SU-DHL-6 (cell line): ENCODE measurements around the gene NOPCHAP1.

Experiments used
- EZH2phosphoT487 ChIP-seq: fragments of 200-600 bp; sonication (generic), shearing (Covaris generic); conservative IDR thresholded peaks from 2 replicates; pipeline ENCODE4 v1.6.1; 2018; ENCODE audit warnings: mild to moderate bottlenecking, antibody characterized with exemption, low read length, moderate library complexity, mixed read lengths
- TF ChIP-seq, protein P1 (sequence below): fragments of 200-600 bp; sonication (generic); IDR thresholded peaks from one replicate; pipeline ENCODE4 v1.5.1; 2017; ENCODE audit warnings: antibody characterized with exemption, mild to moderate bottlenecking, low read length, moderate library complexity; ENCODE audit not compliant: insufficient read depth, poor library complexity, severe bottlenecking

DNA sequence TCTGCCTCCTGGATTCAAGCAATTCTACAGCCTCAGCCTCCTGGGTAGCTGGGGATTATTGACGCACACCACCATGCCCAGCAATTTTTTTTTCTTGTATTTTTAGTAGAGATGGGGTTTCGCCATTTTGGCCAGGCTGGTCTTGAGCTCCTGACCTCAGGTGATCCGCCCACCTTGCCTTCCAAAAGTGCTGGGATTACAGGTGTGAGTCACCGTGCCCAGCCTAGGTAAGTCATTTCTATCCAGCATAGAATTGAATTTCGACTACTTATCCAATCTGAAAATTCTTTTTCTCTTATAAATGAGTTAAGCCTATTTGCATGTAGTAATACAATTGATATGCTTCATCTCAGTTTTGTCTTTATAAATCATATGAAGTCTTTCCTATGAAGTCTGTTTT lies 12.9 kb upstream of the NOPCHAP1 start:
- TF ChIP-seq, protein P1, sequence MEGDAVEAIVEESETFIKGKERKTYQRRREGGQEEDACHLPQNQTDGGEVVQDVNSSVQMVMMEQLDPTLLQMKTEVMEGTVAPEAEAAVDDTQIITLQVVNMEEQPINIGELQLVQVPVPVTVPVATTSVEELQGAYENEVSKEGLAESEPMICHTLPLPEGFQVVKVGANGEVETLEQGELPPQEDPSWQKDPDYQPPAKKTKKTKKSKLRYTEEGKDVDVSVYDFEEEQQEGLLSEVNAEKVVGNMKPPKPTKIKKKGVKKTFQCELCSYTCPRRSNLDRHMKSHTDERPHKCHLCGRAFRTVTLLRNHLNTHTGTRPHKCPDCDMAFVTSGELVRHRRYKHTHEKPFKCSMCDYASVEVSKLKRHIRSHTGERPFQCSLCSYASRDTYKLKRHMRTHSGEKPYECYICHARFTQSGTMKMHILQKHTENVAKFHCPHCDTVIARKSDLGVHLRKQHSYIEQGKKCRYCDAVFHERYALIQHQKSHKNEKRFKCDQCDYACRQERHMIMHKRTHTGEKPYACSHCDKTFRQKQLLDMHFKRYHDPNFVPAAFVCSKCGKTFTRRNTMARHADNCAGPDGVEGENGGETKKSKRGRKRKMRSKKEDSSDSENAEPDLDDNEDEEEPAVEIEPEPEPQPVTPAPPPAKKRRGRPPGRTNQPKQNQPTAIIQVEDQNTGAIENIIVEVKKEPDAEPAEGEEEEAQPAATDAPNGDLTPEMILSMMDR, result no peak
- no peak for TF ChIP-seq EZH2phosphoT487
